ENCODE measurements around the gene NCAM1. TPM values are rescaled to one million over a fixed set of nuclear protein-coding genes. Genes with fewer than 3 reads are reported as not detected.

The NCAM1 gene
- total and polyA plus RNA-seq, 9 donors = 87.0 to 220 (median 114) TPM

GRCh38 chr11:113119966-113120736, 158.9 kb downstream of the NCAM1 start:
- no peak overlapping the region for H3K4me3 ChIP-seq (ENCODE audit: low read length)
- 100% methylated on average over 1 of the region's 4 CpGs for WGBS (ENCODE audit: insufficient coverage)
- no peaks in the 10 kb centered on the region for H3K9me3 ChIP-seq (replicated peaks; ENCODE audit: control insufficient read depth, low read depth, low read length)
- no peak overlapping the region for H3K27ac ChIP-seq (ENCODE audit: low read length)
- no peak for DNase-seq
- H3K36me3 ChIP-seq (ENCODE audit: control insufficient read depth, insufficient read depth, low read length) = no peaks in the 10 kb centered on the region
- no peaks in the 10 kb centered on the region for H3K27me3 ChIP-seq (ENCODE audit: control insufficient read depth, insufficient read depth, low read length)
- no peaks in the 10 kb centered on the region for H3K4me1 ChIP-seq (ENCODE audit: control insufficient read depth, insufficient read depth, low read length)

DNA sequence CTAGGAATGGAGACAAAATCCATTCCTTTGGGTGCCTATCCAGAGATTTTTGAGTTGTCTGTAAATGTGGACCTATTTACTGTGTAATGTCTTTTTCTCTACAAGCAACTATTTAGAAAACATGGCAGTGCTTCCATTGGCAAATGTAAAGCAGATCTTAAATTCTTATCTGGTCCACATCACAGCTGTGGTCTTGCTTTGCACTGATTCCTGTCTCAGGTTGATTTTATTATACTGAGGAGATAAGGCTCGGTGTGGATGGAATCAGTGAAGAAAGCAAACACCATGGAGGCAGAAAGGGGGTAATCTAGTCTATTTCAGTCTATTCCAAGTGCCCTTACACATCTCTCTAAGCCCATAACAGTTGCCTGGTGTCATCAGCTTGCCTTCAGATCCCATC, 160.5 kb downstream of the NCAM1 start:
- Histone ChIP-seq H3K36me3 (ENCODE audit: control insufficient read depth, insufficient read depth, low read length) (no peaks in the 10 kb centered on the region), H3K4me3 (ENCODE audit: low read length) (no peak overlapping the region), H3K27ac (ENCODE audit: low read length) (no peak overlapping the region), H3K4me1 (ENCODE audit: control insufficient read depth, insufficient read depth, low read length) (no peaks in the 10 kb centered on the region), H3K9me3 (replicated peaks; ENCODE audit: control insufficient read depth, low read depth, low read length) (no peaks in the 10 kb centered on the region), H3K27me3 (ENCODE audit: control insufficient read depth, insufficient read depth, low read length) (no peaks in the 10 kb centered on the region)
- no peak for DNase-seq
- no CpG with 5 or more reads among the region's 1 CpG for WGBS (ENCODE audit: insufficient coverage)

GRCh38 chr11:113124006-113124405, 162.8 kb downstream of the NCAM1 start:
- H3K4me3 ChIP-seq (ENCODE audit: low read length) = no peak overlapping the region
- no peaks in the 10 kb centered on the region for H3K9me3 ChIP-seq (replicated peaks; ENCODE audit: control insufficient read depth, low read depth, low read length)
- H3K36me3 ChIP-seq (ENCODE audit: control insufficient read depth, insufficient read depth, low read length) = no peaks in the 10 kb centered on the region
- DNase-seq = no peak
- no CpG with 5 or more reads among the region's 3 CpGs for WGBS (ENCODE audit: insufficient coverage)
- peaks cover 11% of the 10 kb centered on the region for H3K4me1 ChIP-seq (ENCODE audit: control insufficient read depth, insufficient read depth, low read length)
- no peak overlapping the region for H3K27ac ChIP-seq (ENCODE audit: low read length)
- H3K27me3 ChIP-seq (ENCODE audit: control insufficient read depth, insufficient read depth, low read length) = no peaks in the 10 kb centered on the region

GRCh38 chr11:113124578-113124977, 163.4 kb downstream of the NCAM1 start:
- Histone ChIP-seq H3K27me3 (ENCODE audit: control insufficient read depth, insufficient read depth, low read length) (no peaks in the 10 kb centered on the region), H3K9me3 (replicated peaks; ENCODE audit: control insufficient read depth, low read depth, low read length) (no peaks in the 10 kb centered on the region)
- WGBS (ENCODE audit: insufficient coverage) = no CpG with 5 or more reads among the region's 8 CpGs

GRCh38 chr11:113129261-113129992, 168.2 kb downstream of the NCAM1 start:
- 100% methylated on average over 2 of the region's 5 CpGs for WGBS (ENCODE audit: insufficient coverage)
- Histone ChIP-seq H3K4me3 (ENCODE audit: low read length) (no peak overlapping the region), H3K4me1 (ENCODE audit: control insufficient read depth, insufficient read depth, low read length) (peaks cover 29% of the 10 kb centered on the region), H3K9me3 (replicated peaks; ENCODE audit: control insufficient read depth, low read depth, low read length) (peaks cover 3% of the 10 kb centered on the region), H3K27ac (ENCODE audit: low read length) (no peak overlapping the region), H3K36me3 (ENCODE audit: control insufficient read depth, insufficient read depth, low read length) (no peaks in the 10 kb centered on the region), H3K27me3 (ENCODE audit: control insufficient read depth, insufficient read depth, low read length) (no peaks in the 10 kb centered on the region)
- DNase-seq = no peak

More at GRCh38 chr11:113124578-113124977, 163.4 kb downstream of the NCAM1 start:
- Histone ChIP-seq H3K36me3 (ENCODE audit: control insufficient read depth, insufficient read depth, low read length) (no peaks in the 10 kb centered on the region), H3K27ac (ENCODE audit: low read length) (no peak overlapping the region), H3K4me3 (ENCODE audit: low read length) (no peak overlapping the region), H3K4me1 (ENCODE audit: control insufficient read depth, insufficient read depth, low read length) (peaks cover 11% of the 10 kb centered on the region)
- DNase-seq = no peak

DNA sequence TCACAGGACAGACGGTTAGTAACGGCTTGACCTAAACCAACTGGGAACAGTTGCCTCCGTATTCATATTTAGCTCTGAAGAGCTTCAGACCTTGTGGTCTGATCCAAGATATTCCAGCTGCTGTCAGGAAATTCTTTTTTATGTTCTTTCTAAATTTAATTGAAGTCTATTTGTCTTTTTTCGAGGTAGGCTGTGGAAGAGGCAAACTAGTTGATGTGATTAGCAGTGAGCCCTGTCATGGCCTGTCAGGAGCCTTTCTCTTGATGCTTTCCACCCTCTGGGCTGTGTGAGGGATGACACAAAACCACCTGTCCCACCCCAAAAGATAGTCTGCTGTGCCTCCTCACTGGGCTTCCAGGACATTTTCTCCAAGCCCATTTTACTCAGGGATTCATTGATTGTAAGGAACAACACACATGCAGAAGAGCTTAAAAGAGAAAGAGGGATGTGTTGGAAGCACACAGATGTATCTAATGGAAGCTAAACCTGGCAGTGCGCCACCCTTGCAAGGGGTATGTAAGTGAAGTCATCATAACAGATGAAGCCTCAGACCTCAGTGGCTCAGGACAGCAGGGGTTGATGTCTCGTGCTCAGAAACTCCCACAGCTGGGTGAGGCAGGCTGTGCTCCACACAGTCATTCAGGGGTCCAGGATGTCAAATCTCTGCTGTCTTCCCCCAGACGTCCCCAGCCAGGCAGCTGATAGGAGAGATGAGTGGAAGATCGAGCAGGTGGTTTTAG, 170.0 kb downstream of the NCAM1 start:
- H3K4me3 ChIP-seq (ENCODE audit: low read length) = no peak overlapping the region
- H3K36me3 ChIP-seq (ENCODE audit: control insufficient read depth, insufficient read depth, low read length) = no peaks in the 10 kb centered on the region
- no peak overlapping the region for H3K27ac ChIP-seq (ENCODE audit: low read length)
- no peak for DNase-seq
- WGBS (ENCODE audit: insufficient coverage) = 61% methylated on average over 5 of the region's 8 CpGs
- H3K4me1 ChIP-seq (ENCODE audit: control insufficient read depth, insufficient read depth, low read length) = peaks cover 29% of the 10 kb centered on the region
- peaks cover 3% of the 10 kb centered on the region for H3K9me3 ChIP-seq (replicated peaks; ENCODE audit: control insufficient read depth, low read depth, low read length)
- H3K27me3 ChIP-seq (ENCODE audit: control insufficient read depth, insufficient read depth, low read length) = no peaks in the 10 kb centered on the region

GRCh38 chr11:113133071-113133470, 171.9 kb downstream of the NCAM1 start:
- no peak for DNase-seq
- peaks cover 3% of the 10 kb centered on the region for H3K9me3 ChIP-seq (replicated peaks; ENCODE audit: control insufficient read depth, low read depth, low read length)
- H3K36me3 ChIP-seq (ENCODE audit: control insufficient read depth, insufficient read depth, low read length) = no peaks in the 10 kb centered on the region
- H3K4me1 ChIP-seq (ENCODE audit: control insufficient read depth, insufficient read depth, low read length) = peaks cover 23% of the 10 kb centered on the region
- no peak overlapping the region for H3K4me3 ChIP-seq (ENCODE audit: low read length)
- H3K27me3 ChIP-seq (ENCODE audit: control insufficient read depth, insufficient read depth, low read length) = peaks cover 2% of the 10 kb centered on the region
- WGBS (ENCODE audit: insufficient coverage) = no CpG with 5 or more reads among the region's 4 CpGs
- H3K27ac ChIP-seq (ENCODE audit: low read length) = no peak overlapping the region

- H3K9me3 ChIP-seq (replicated peaks; ENCODE audit: control insufficient read depth, low read depth, low read length) = peaks cover 3% of the 10 kb centered on the region
- peaks cover 2% of the 10 kb centered on the region for H3K27me3 ChIP-seq (ENCODE audit: control insufficient read depth, insufficient read depth, low read length)
- peaks cover 19% of the 10 kb centered on the region for H3K4me1 ChIP-seq (ENCODE audit: control insufficient read depth, insufficient read depth, low read length)
- H3K27ac ChIP-seq (ENCODE audit: low read length) = no peak overlapping the region
- no peak overlapping the region for H3K4me3 ChIP-seq (ENCODE audit: low read length)
- DNase-seq = no peak
- no peaks in the 10 kb centered on the region for H3K36me3 ChIP-seq (ENCODE audit: control insufficient read depth, insufficient read depth, low read length)
- WGBS (ENCODE audit: insufficient coverage) = 100% methylated on average over 1 of the region's 5 CpGs
Measured at GRCh38 chr11:113134626-113135025, 173.4 kb downstream of the NCAM1 start.

GRCh38 chr11:113137713-113138529, 176.7 kb downstream of the NCAM1 start:
- Histone ChIP-seq H3K4me3 (ENCODE audit: low read length) (no peak overlapping the region), H3K9me3 (replicated peaks; ENCODE audit: control insufficient read depth, low read depth, low read length) (no peaks in the 10 kb centered on the region), H3K36me3 (ENCODE audit: control insufficient read depth, insufficient read depth, low read length) (no peaks in the 10 kb centered on the region), H3K27me3 (ENCODE audit: control insufficient read depth, insufficient read depth, low read length) (peaks cover 2% of the 10 kb centered on the region), H3K27ac (ENCODE audit: low read length) (no peak overlapping the region), H3K4me1 (ENCODE audit: control insufficient read depth, insufficient read depth, low read length) (peaks cover 2% of the 10 kb centered on the region)
- WGBS (ENCODE audit: insufficient coverage) = 73% methylated on average over 6 of the region's 15 CpGs
- peak; percentile 33 for DNase-seq
